Vagina (tissue), 2 donors: Measurements from ENCODE around the gene KRTAP20-3.

ENCODE experiments used
- CTCF ChIP-seq, 3 experiments: fragments of 450-650 bp in 2 of 3; fragments of 200-600 bp in 1 of 3; sonication (generic) in 1 of 3; IDR thresholded peaks; one replicate each; pipeline ENCODE4 v1.5.1; 2017 to 2019; ENCODE audit warnings: antibody characterized with exemption in 3 of 3, mild to moderate bottlenecking in 2 of 3, moderate library complexity in 2 of 3
- POLR2A ChIP-seq, 2 donors: fragments of 450-650 bp; IDR thresholded peaks; one replicate each; pipeline ENCODE4 v1.6.1; 2017; ENCODE audit warnings: antibody characterized with exemption in 2 of 2, mild to moderate bottlenecking in 2 of 2, moderate library complexity in 2 of 2

- no peak for TF ChIP-seq CTCF (IDR thresholded peaks at IDR 0.05)
- TF ChIP-seq POLR2A (IDR thresholded peaks at IDR 0.05): no peak
Measured at GRCh38 chr21:30612132-30612531, 30.5 kb upstream of the KRTAP20-3 start.
